CD4-positive, alpha-beta T cell treated with Interleukin-4 for 1 hour (primary cell): ENCODE measurements around the gene MYNN.
"Not testable (repeated sequence)": the region's sequence is repeated elsewhere in the genome, so short reads cannot be mapped to it uniquely, and the experiment has no call there.

ENCODE experiments used
- DNase-seq, 2 donors: peaks; one replicate each; pipeline ENCODE4 v3.0.0-alpha.2; 2020 to 2022

MYNN gene

DNA sequence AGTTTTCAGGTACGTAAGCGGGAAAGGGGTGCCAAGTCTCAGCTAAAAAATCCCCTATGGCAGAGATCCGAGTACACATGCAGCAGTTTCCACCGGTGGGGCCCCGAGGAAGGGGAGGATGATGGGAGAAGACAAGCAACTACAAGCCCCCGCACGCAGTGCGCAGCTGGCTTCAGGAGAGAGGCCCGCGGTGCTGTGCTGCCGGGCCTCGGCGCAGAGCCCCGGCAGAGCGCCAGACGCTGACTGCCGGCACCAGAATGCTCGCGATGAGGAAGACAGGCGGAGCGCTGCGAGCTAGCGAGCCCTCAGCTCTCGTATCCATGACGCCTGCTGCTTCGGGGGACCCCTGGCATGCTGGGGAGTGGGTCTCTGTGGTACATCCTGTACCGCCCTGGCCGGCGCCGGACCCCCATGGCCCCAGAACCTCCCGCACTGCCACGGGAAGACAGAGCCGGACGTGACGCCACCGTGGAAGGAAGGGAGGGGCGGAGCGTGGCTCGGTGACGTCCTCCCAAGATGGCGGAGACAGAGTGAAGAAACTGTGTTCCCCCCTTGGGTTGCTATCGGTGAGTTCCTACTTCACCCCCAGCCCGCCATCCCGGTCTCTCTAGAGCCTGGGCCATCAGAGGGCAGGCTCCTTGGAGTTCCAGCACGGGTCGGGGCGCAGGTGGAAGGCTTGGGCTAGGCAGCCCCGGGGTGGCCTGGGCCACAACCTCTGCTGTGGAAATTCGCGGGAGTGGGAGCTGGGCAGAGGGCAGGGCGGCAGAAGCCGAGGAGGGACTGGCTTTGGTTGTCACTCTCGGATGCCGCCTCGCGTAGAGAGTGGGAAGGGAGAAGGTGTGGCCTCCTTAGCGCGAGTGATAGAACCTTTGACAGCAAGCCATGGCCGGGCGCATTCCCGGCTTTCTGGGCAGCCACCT lies at the start of gene MYNN:
Gene MYNN (plus strand): TSS at position 500 of the 920 bp plus-strand sequence. CDS start 900 bp downstream, outside the sequence.
- peak; percentile 91 to 92 for DNase-seq

DNA sequence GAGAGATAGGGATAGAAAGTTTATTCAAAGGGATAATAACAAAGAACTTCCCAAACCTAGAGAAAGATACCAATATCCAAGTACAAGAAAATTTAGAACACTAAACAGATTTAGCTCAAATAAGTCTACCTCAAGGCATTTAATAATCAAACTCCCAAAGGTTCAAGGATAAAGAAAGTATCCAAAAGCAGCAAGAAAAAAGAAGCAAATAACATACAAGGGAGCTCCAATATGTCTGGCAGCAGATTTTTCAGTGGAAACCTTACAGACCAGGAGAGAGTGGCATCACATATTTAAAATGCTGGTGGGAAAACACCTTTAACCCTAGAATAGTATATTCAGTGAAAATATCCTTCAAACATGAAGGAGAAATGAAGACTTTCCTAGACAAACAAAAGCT lies 41.3 kb upstream of the MYNN start:
- not testable (repeated sequence) for DNase-seq

DNA sequence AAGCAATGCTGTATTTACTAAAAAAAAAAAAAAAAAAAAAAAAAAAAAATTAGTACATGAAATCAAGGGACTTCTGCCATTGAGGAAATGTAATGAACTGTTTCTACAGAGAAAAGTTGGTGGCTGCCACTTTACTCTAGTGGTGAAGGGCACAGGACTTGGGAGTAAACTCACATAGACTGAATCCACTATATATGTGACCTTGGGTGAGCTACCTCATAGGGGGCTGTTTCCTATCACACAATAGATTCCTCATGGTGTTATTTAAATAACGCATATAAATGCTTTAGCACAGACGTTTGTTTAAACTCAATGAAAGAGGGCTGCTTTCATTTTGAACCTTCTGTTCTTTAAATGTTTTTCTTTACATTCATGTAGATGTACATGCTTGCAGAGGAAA lies 34.1 kb upstream of the MYNN start:
- DNase-seq = no peak

DNA sequence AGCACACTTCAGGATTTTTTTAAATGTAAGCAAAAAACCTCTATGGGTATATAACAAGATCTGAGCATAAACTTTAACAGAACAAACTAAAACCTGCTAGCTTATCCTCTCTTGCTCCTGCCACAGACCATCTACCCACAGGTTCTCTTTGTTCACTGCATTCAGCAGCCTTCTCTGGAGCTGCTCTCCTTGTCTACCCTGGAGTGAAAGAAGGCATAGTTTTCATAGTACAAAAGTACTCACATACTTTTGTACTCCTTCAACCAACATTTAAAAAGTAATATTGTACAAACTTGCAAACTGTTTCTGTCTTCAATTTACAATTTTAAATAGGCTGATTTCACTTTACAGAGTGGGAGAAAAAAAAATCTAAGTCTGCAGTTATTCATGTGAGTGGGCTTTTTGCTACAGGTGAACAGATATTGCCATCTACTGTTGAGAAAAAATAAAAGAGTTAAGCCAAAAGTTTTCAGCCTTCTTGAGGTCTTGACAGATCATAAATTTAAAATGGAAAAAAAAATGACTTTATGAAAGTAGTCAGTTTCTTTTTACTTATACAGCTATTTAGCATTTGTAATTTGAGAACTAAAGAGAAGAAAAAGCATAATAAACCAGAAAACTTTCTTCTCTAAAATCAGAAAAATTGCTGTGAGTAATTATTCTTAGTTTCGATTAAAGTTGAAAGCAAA lies 28.7 kb upstream of the MYNN start:
- peak in 1 of 2 donors; percentile 14 for DNase-seq

DNA sequence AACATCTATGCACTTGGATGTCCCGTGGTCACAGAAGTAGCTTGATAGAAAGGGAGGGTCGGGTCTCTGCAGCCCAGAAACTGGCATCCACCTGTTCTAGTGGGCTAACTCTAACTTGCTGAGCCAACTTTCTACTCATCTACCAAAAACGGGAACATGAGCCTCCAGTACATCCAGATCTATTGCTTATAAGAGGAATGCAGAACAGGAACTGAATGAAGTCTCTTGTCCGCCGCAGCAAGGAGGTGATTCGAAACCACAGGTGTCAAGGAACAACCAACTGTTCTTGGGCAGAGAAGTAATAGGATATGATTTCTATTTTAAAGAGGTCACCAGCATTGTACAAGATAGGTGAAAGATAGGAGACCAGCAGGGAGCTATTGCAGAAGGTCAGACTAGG lies 26.3 kb upstream of the MYNN start:
- DNase-seq = no peak

DNA sequence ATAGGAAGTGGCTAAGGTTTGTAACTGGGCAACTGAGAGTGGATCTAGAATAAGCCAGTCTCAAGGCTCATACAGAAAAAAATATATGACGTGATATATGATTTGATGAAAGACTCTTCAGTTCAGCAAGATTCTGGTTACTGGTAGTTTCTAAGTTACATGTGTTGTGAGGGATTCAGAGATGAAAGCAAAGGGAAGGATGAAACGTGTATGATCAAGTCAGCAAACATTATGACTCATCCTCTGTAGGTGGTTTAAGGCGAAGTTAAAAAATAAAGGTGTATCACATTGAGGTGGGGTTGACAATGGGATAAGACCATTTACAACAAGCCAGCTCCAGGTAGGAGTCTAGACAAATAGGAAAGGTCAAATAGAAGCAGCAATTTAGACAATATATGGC lies 24.5 kb upstream of the MYNN start:
- DNase-seq = no peak

DNA sequence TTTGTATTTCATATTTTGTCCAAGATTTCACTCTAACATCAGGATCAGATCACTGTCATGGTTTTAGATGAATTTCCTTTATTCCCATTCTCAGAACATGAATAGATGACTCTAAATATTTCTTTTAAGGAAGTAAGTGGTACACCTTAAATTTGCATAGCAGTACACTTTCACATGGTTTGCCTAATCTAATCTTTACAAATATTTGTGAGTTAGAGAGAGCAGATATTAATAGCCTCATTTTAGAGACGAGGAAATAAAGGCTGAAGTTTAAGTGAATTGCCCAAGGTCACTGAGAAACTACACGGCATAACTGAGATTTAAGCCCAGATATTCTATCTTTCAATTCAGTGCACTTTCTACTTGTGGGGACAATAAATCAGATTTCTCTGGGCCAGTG lies 22.5 kb upstream of the MYNN start:
- no peak for DNase-seq

DNA sequence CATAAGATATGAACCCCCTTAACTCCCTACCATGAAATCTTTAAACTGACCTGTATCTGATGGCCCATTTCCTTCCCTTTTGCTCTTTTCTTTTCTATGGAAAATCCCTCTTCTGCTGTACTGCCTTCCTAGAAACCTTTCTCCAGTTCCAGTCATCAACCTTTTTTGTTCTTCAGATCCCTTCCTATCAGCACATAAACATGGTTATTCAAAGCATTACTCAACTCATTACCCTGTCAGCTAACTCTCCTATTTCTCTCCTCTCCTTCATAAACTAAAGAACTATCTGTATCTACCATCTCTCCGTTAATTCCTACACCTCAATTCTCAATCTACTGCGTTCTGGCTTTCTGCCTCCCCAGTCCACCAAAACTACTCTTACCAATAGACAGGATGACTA lies 21.3 kb upstream of the MYNN start:
- DNase-seq = no peak

DNA sequence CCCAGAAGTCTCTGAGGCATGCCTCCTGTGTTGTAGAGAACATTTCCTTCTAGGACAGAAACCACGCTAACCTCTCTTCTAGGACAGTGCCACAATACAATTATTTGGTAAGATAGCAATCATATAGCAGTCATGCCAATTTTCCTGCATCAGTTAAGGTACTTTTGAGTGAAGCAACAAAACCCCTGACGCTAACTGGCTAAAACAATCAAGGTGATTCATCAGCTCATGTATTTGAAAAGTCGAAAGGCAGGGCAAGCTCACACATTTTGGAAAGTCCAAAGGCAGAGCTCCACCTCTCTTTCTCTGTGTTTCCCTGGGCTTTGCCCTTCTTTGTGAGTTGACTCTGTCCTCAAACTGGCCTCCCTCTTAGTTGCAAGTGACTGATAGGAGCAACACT lies 18.5 kb upstream of the MYNN start:
- DNase-seq = no peak

DNA sequence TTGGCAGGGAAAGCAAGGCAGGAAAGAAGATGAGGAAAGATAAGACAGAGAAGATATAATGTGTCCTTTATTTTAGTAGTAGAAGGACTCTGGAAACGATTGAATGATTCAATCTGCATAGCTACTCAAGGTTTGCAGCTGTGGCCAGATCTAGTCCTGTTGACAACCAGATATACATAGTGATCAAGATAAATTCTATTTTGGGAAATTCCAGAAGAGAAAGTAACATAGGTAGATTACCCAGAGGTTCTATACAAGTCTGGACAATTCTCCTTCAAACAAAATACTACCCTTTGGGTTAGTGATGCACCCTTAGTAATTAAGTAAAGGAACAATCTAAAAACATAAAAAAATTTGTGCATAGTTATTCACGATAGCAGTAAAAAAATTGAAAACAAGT lies 17.7 kb upstream of the MYNN start:
- no peak for DNase-seq

DNA sequence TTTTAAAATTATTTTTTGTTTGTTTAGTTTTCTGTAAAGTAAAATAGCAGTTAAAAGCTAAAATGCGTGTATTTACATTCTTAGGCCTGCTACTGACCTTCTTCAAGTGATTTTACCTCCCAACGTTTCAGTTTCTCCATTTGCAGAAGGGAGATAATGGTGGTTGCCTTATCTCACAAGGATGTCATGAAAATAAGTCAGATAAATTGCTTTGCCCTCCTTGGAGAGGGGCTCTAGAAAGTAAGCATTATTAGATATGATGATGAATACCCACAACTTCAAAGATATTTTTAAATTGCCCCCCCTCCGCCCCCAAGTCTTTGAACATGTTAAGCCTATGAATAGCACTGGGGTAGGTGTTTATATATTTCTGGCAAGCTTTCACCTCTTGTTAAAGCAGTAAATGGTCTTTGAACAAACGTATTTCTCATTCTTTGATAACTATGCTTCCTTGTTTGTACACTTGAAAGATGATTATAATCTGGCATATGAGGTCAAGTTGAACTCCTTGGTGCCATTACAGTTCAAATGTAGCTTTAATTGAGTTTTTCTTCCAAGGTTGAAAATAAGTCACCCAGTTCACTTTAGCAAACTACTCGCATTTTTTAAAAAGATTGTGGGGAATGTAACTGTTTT lies 14.7 kb upstream of the MYNN start:
- DNase-seq = no peak

DNA sequence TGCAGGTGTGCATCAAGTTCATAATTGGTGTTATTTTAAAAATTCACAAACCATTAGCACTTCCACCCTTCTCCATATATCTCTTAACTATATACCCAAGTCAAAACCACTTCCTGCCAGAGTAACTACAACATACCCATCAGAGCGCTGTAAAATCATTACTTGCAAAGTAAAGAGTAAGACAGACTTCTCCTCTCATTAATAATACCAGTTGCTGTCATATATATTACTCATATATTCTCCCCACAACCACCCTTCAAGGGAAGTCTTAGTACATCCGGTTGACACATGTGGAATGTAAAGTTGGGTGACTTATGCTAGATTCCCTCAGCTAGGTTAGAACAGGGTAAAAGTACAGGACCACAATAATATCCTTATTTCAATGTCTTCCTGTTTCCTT lies 13.9 kb upstream of the MYNN start:
- DNase-seq = peak in 1 of 2 donors; percentile 42

DNA sequence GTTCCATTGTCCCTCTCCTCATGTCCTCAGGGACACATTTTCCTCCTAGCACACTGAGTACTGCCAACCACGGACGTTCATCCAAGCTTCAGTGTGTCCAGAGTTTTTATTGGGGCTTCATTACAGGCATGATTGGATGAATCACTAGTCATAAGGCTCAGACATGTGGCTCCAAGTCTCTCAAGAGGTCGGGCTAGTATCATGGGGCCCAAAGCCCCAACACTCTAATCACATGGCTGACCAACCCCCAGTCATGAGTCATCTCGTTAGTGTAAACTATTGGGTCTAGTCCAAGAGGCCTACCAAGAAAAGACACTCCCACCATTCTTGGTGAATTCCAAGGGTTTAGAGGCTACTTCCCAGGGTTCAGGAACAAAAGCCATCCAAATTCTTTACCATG lies 12.7 kb upstream of the MYNN start:
- no peak for DNase-seq

DNA sequence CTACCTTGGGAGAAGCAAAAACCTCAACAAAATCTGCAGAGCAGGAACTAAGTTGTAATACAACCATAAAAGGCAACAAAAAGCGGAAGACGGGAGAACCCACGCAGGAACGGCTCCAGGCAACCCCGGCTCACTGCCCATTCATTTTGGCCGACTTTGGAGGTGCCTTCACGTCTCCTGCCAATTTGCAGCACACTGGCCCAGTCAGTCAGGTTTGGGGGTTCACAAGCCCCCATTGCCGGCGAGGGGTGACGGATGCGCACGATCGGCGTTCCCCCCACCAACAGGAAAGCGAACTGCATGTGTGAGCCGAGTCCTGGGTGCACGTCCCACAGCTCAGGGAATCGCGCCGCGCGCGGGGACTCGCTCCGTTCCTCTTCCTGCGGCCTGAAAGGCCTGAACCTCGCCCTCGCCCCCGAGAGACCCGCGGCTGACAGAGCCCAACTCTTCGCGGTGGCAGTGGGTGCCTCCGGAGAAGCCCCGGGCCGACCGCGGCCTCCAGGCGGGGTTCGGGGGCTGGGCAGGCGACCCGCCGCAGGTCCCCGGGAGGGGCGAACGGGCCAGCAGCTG lies 8.8 kb upstream of the MYNN start:
- peak; percentile 66 to 75 for DNase-seq

DNA sequence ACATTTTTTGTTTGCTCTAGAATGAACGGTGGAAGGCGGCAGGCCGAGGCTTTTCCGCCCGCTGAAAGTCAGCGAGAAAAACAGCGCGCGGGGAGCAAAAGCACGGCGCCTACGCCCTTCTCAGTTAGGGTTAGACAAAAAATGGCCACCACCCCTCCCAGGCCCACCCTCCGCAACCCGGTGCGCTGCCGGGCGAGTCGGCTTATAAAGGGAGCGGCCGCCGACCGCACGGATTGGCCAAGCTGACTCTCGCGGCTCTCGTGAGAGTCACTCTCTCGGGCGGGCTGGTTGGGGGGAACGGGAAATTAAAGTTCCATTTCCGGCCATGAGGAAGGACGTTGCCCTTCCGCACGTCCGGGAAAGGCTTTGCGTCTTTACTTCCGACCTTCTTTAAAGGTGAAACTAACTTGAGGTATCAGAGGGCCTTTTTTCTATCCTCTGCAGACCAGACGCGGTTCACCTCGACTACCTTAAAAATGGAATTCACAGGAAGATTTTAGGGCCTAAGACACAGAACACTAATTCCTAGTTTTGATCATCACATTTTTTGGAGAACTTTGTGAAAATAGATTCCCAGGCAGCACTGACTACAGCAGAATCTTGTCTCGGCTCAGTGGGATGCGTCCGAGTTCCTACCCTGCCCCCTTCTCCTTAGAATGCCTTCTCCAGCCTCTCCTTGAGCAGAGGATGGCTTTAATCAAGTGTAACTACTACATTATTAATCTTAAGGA lies 8.1 kb upstream of the MYNN start, which contains the start of gene TERC:
Gene TERC (minus strand): TSS at position 179 of the 731 bp plus-strand sequence.
- DNase-seq = peak; percentile 96 to 97

DNA sequence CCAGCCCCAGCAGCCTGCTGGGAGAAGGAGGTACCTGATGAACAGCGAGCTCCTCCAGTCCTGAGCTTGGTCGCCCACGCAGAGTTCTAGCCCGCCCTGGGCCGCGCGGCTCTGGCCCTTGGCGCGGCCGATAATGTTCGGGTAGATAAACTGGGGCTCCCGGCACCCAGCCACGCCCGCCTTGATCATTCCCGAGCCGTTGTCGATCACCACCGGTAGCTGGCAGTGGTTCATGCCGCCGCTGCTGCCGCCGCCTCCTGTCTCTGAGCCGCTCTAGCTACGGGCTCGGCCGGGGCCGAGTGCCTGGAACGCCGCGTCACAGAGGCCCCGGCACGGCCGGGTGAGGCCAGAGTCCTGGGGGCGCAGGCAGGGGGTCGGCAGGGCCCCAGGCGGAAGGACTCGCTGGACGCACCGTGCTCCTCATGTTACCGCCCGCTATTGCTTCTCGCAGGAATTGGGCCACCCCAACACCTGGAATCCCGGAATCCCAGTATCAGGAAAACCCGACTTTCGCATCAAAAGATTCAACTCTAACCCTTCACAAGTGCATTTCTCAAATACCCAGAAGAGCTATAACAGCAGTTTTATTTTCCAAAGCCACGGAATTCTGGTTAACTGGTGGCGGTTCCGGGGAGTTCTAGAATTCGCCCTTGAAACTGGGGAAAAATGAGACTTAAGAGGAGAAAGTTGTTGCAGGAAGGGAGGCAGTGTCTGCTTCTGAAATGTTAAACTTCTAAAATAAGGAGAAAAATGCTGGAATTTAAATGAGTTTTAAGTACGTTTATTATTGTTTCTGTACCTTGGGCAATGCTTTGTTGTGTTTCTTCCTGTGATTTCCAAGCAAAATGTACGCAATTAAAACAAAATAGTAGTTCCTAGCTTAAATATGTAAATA lies 3.7 kb upstream of the MYNN start, which contains the start of gene ACTRT3:
Gene ACTRT3 (minus strand): TSS at position 275 of the 895 bp plus-strand sequence. CDS start 41 bp downstream, at position 234.
- DNase-seq = peak; percentile 67 to 69

DNA sequence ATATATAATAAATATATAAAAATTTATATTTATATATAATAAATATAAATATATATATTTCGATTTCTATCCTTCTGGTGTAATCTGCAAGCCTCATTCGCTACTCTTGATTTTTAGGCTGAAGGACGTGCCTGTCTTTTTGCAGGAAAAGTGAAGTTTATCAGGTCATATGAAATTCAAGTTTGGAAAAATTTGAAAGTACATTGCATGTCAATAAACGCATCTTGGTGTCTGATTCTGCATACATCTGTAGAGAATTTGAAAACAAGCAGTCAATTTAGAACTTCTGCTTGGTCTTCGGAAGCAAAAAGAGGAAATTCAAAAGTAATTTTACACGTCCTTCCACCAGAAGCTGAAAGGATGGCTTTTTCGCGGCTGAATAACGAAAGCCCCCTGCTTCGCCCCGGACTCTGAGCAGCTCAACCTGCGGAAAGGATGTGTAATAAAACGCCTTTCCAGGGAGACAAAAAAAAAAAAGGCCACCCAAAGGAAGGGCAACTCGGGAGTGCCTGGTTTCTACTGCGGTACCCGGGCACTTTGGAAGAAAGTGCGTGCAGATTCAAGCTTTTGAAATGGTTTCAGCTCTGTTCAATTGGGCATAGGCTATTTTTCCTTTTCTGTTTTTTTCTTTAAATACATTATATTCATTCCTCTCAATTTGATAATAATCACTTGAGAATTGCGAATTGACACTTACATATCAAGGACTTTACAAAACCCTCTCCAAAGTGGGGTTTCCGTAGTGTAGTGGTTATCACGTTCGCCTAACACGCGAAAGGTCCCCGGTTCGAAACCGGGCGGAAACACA lies 1.5 kb upstream of the MYNN start:
- DNase-seq = peak; percentile 69 to 93

DNA sequence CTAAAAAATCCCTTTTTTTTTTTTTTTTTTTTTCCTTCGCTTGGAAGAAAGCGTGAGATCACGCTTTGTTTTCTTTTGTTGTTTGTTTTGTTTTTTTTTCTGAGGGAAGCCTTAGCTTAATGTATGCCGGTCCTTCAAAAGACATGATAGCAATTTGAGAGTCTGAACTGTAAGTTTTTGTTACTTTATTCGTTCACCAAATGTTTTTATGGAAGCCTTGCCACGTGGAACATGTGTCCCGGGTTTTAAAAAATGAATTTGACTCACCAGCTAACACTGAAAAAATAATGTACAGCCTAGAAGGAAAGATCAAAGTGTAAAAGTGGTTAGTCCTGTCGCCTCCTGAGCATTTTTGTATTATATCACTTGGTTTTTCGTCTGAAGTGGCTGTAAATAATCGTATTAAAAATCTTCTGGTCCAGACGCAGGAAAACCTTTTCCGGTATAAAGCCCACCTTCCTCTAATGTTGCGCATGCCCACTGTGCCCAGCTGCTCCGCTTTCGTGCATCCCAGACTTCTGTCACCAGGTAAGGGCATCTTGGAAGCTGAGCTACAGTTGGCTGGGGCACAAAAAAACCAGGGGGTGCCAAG lies 795 bp upstream of the MYNN start:
- peak in 1 of 2 donors; percentile 76 for DNase-seq

DNA sequence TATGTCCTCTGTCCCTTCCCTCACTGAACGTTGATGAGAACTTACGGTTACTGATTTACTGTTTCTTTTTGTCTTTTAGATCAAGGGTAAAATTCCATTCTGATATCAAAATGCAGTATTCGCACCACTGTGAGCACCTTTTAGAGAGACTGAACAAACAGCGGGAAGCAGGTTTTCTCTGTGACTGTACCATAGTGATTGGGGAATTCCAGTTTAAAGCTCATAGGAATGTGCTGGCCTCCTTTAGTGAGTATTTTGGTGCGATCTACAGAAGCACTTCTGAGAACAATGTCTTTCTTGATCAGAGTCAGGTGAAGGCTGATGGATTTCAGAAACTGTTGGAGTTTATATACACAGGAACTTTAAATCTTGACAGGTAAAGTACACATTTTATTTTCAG lies 990 bp downstream of the MYNN start:
- DNase-seq = peak in 1 of 2 donors; percentile 23

DNA sequence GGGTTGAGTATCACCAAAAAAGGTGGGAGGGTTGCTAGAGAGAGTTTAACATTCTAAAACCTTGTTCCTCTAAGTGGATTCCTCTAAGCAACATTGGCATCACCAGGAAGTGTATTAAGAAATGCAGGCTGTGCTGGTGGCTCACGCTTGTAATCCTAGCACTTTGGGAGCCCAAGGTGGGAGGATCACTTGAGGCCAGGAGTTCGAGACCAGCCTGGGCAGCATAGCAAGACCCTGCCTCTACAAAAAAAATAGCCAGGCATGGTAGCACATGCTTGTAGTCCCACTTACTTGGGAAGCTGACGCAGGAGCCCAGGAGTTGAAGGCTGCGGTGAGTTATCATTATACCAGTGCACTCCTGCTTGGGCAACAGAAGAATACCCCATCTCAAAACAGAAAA lies 4.6 kb downstream of the MYNN start:
- DNase-seq = no peak
